CD4-positive, alpha-beta T cell treated with Interferon alpha-2 for 1 hour (primary cell): Measurements from ENCODE around the gene SUPT3H.

Experiments
- DNase-seq, 2 donors: peaks; one replicate each; pipeline ENCODE4 v3.0.0-alpha.2; 2020 to 2022

The SUPT3H gene

GRCh38 chr6:45387236-45387635 is 9.5 kb upstream of the SUPT3H start:
- no peak for DNase-seq

GRCh38 chr6:45386501-45386900 is 8.8 kb upstream of the SUPT3H start:
- DNase-seq: no peak

GRCh38 chr6:45382391-45382790 is 4.7 kb upstream of the SUPT3H start:
- no peak for DNase-seq

GRCh38 chr6:45378334-45378926 is 696 bp upstream of the SUPT3H start:
- no peak for DNase-seq

GRCh38 chr6:45377043-45377553 is 636 bp downstream of the SUPT3H start:
- DNase-seq: no peak

- DNase-seq: no peak
Measured at GRCh38 chr6:45376310-45377042, 1.3 kb downstream of the SUPT3H start.

GRCh38 chr6:45375449-45375848 is 2.3 kb downstream of the SUPT3H start:
- no peak for DNase-seq

- DNase-seq: no peak
Measured at GRCh38 chr6:45371924-45372573, 5.7 kb downstream of the SUPT3H start.

GRCh38 chr6:45369870-45370269 is 7.9 kb downstream of the SUPT3H start:
- no peak for DNase-seq

- no peak for DNase-seq
Measured at GRCh38 chr6:45367999-45368398, 9.7 kb downstream of the SUPT3H start.

GRCh38 chr6:45366534-45366933 is 11.2 kb downstream of the SUPT3H start:
- no peak for DNase-seq

GRCh38 chr6:45365036-45365435 is 12.7 kb downstream of the SUPT3H start:
- no peak for DNase-seq

- no peak for DNase-seq
Measured at GRCh38 chr6:45364466-45364865, 13.3 kb downstream of the SUPT3H start.

GRCh38 chr6:45353654-45354053 is 24.1 kb downstream of the SUPT3H start:
- no peak for DNase-seq

- no peak for DNase-seq
Measured at GRCh38 chr6:45351667-45352066, 26.1 kb downstream of the SUPT3H start.

GRCh38 chr6:45351076-45351475 is 26.7 kb downstream of the SUPT3H start:
- DNase-seq: no peak

GRCh38 chr6:45350186-45350710 is 27.5 kb downstream of the SUPT3H start:
- no peak for DNase-seq

GRCh38 chr6:45344900-45345299 is 32.8 kb downstream of the SUPT3H start:
- no peak for DNase-seq

GRCh38 chr6:45328523-45328922 is 49.2 kb downstream of the SUPT3H start:
- no peak for DNase-seq

- DNase-seq: peak in 1 of 2 donors; percentile 1
Measured at GRCh38 chr6:45327956-45328522, 49.7 kb downstream of the SUPT3H start, which contains the start of gene RUNX2. Gene RUNX2 (plus strand): TSS chr6:45328330. CDS start chr6:45328727, 397 bp downstream.

- DNase-seq: no peak
Measured at GRCh38 chr6:45326698-45327417, 50.9 kb downstream of the SUPT3H start.

GRCh38 chr6:45323656-45324224 is 54.0 kb downstream of the SUPT3H start:
- DNase-seq: peak in 1 of 2 donors; percentile 31
